IPS DF 6.9 (cell line): ENCODE data around the gene CFAP119.

ENCODE experiments used
- DNase-seq: peaks from one replicate; pipeline ENCODE4 v3.0.0-alpha.2; 2013; ENCODE audit warnings: low read depth, low spot score
- H3K27ac ChIP-seq: one replicate; pipeline ENCODE4 v1.5.1; 2013; ENCODE audit warnings: low read length, control low read depth
- H3K27me3 ChIP-seq: 2 replicates; pipeline ENCODE4 v1.6.1; 2013; ENCODE audit warnings: mild to moderate bottlenecking, low read length; ENCODE audit not compliant: control insufficient read depth, insufficient read depth
- H3K36me3 ChIP-seq: 2 replicates; pipeline ENCODE4 v1.6.1; 2013; ENCODE audit warnings: low read length; ENCODE audit not compliant: control insufficient read depth, insufficient read depth
- H3K4me1 ChIP-seq: 2 replicates; pipeline ENCODE4 v1.6.1; 2013; ENCODE audit warnings: low read length; ENCODE audit not compliant: control insufficient read depth, insufficient read depth
- H3K4me3 ChIP-seq: 2 replicates; pipeline ENCODE4 v1.5.1; 2013; ENCODE audit warnings: mild to moderate bottlenecking, low read length
- H3K9me3 ChIP-seq: 2 replicates; pipeline ENCODE4 v1.6.1; 2013; ENCODE audit warnings: low read length, inconsistent platforms; ENCODE audit not compliant: control insufficient read depth, insufficient read depth
- WGBS: extraction: QIAGEN DNeasy Blood & Tissue Kit; methylation state at CpG from one replicate; pipeline ENCODE4 v1.1.7; 2013; ENCODE audit warnings: mixed read lengths, missing lambda C conversion rate; ENCODE audit not compliant: insufficient read length, insufficient coverage; 5-methylcytosine and 5-hydroxymethylcytosine counted together

CFAP119 gene

GRCh38 chr16:30793508-30794069 lies 31.7 kb upstream of the CFAP119 start:
- no CpG with 5 or more reads among the region's 7 CpGs for WGBS
- Histone ChIP-seq H3K4me1 (no peaks in the 10 kb centered on the region), H3K27ac (no peak overlapping the region), H3K27me3 (no peaks in the 10 kb centered on the region), H3K36me3 (no peaks in the 10 kb centered on the region), H3K4me3 (no peak overlapping the region), H3K9me3 (no peaks in the 10 kb centered on the region)
- DNase-seq = no peak

GRCh38 chr16:30787613-30788378 lies 25.9 kb upstream of the CFAP119 start:
- Histone ChIP-seq H3K4me1 (no peaks in the 10 kb centered on the region; the same call in 1 of the 2 replicates), H3K4me3 (peak overlapping the region; percentile 91; the same call in 1 of the 2 replicates), H3K9me3 (no peaks in the 10 kb centered on the region), H3K36me3 (peaks cover 13% of the 10 kb centered on the region), H3K27ac (no peak overlapping the region), H3K27me3 (no peaks in the 10 kb centered on the region)
- WGBS = no CpG with 5 or more reads among the region's 11 CpGs
- DNase-seq = no peak

- no peak for DNase-seq
- Histone ChIP-seq H3K36me3 (peaks cover 18% of the 10 kb centered on the region), H3K4me3 (peak within 1 kb of the TSS; percentile 91), H3K27me3 (no peaks in the 10 kb centered on the region), H3K9me3 (no peaks in the 10 kb centered on the region), H3K4me1 (no peaks in the 10 kb centered on the region; the same call in 1 of the 2 replicates), H3K27ac (no peak within 1 kb of the TSS)
- WGBS = no CpG with 5 or more reads among the region's 37 CpGs
Measured at GRCh38 chr16:30786936-30787612, 25.2 kb upstream of the CFAP119 start, which contains the start of gene ZNF629. TSS of gene ZNF629 (minus strand) at chr16:30787205. CDS start at chr16:30784482, 2,723 bp downstream.

- no peak overlapping the region for H3K27ac ChIP-seq
- DNase-seq = no peak
Measured at GRCh38 chr16:30786115-30786935, 24.5 kb upstream of the CFAP119 start.

GRCh38 chr16:30785126-30786106 lies 23.6 kb upstream of the CFAP119 start:
- Histone ChIP-seq H3K4me3 (no peak overlapping the region; the same call in 1 of the 2 replicates), H3K4me1 (no peaks in the 10 kb centered on the region; the same call in 1 of the 2 replicates), H3K36me3 (peaks cover 18% of the 10 kb centered on the region), H3K27me3 (no peaks in the 10 kb centered on the region), H3K9me3 (no peaks in the 10 kb centered on the region), H3K27ac (no peak overlapping the region)
- no peak for DNase-seq
- WGBS = no CpG with 5 or more reads among the region's 7 CpGs

More at GRCh38 chr16:30786115-30786935, 24.5 kb upstream of the CFAP119 start:
- peaks cover 18% of the 10 kb centered on the region for H3K36me3 ChIP-seq
- H3K4me3 ChIP-seq = peak overlapping the region; percentile 91
- H3K4me1 ChIP-seq = no peaks in the 10 kb centered on the region; the same call in 1 of the 2 replicates
- WGBS = no CpG with 5 or more reads among the region's 57 CpGs
- H3K27me3 ChIP-seq = no peaks in the 10 kb centered on the region
- no peaks in the 10 kb centered on the region for H3K9me3 ChIP-seq

GRCh38 chr16:30784215-30784614 lies 22.4 kb upstream of the CFAP119 start:
- H3K9me3 ChIP-seq = no peaks in the 10 kb centered on the region
- H3K36me3 ChIP-seq = peaks cover 18% of the 10 kb centered on the region
- H3K27ac ChIP-seq = no peak overlapping the region
- no peaks in the 10 kb centered on the region for H3K27me3 ChIP-seq
- no CpG with 5 or more reads among the region's 18 CpGs for WGBS
- H3K4me3 ChIP-seq = no peak overlapping the region
- no peak for DNase-seq
- H3K4me1 ChIP-seq = no peaks in the 10 kb centered on the region; the same call in 1 of the 2 replicates

GRCh38 chr16:30783280-30784109 lies 21.6 kb upstream of the CFAP119 start:
- DNase-seq = no peak
- Histone ChIP-seq H3K4me3 (no peak overlapping the region), H3K9me3 (no peaks in the 10 kb centered on the region), H3K36me3 (peaks cover 18% of the 10 kb centered on the region), H3K27ac (no peak overlapping the region), H3K27me3 (no peaks in the 10 kb centered on the region), H3K4me1 (no peaks in the 10 kb centered on the region; the same call in 1 of the 2 replicates)
- no CpG with 5 or more reads among the region's 57 CpGs for WGBS

GRCh38 chr16:30782486-30783279 lies 20.8 kb upstream of the CFAP119 start:
- H3K4me1 ChIP-seq = no peaks in the 10 kb centered on the region; the same call in 1 of the 2 replicates
- no peaks in the 10 kb centered on the region for H3K27me3 ChIP-seq
- no peaks in the 10 kb centered on the region for H3K9me3 ChIP-seq
- no peak overlapping the region for H3K27ac ChIP-seq
- H3K36me3 ChIP-seq = peaks cover 18% of the 10 kb centered on the region
- no CpG with 5 or more reads among the region's 63 CpGs for whole genome bisulfite sequencing
- no peak overlapping the region for H3K4me3 ChIP-seq
- DNase-seq = no peak
